Activated naive CD4-positive, alpha-beta T cell treated with Interleukin-2 at 50 U/mL for 16 hours (primary cell): Measurements from ENCODE around the gene TMEM88.

Source experiments
- DNase-seq: peaks from one replicate; pipeline ENCODE4 v3.0.0-alpha.2; 2020

TMEM88 gene

GRCh38 chr17:7833011-7833794 is 21.7 kb upstream of the TMEM88 start:
- DNase-seq, result no peak

- DNase-seq, result peak; percentile 89
Measured at GRCh38 chr17:7833795-7834541, 20.9 kb upstream of the TMEM88 start, which contains the start of gene KDM6B. Gene KDM6B (plus strand): TSS chr17:7834217. CDS start chr17:7845555, 11,338 bp downstream.

- peak; percentile 59 for DNase-seq
Measured at GRCh38 chr17:7834542-7834956, 20.3 kb upstream of the TMEM88 start.

GRCh38 chr17:7834957-7835813 is 19.7 kb upstream of the TMEM88 start:
- peak; percentile 87 for DNase-seq

- peak; percentile 48 for DNase-seq
Measured at GRCh38 chr17:7835814-7836595, 18.9 kb upstream of the TMEM88 start.

- peak; percentile 73 for DNase-seq
Measured at GRCh38 chr17:7836596-7837407, 18.1 kb upstream of the TMEM88 start.

- DNase-seq, result no peak
Measured at GRCh38 chr17:7837408-7838088, 17.3 kb upstream of the TMEM88 start.

- DNase-seq, result no peak
Measured at GRCh38 chr17:7838090-7839075, 16.5 kb upstream of the TMEM88 start.

GRCh38 chr17:7839190-7839875 is 15.5 kb upstream of the TMEM88 start:
- no peak for DNase-seq

- no peak for DNase-seq
Measured at GRCh38 chr17:7839876-7840261, 15.0 kb upstream of the TMEM88 start.

- DNase-seq, result no peak
Measured at GRCh38 chr17:7840441-7840840, 14.4 kb upstream of the TMEM88 start.

GRCh38 chr17:7840875-7841274 is 14.0 kb upstream of the TMEM88 start:
- DNase-seq, result no peak

GRCh38 chr17:7841396-7841914 is 13.4 kb upstream of the TMEM88 start:
- DNase-seq, result peak; percentile 95

- DNase-seq, result peak; percentile 86
Measured at GRCh38 chr17:7841915-7842379, 12.9 kb upstream of the TMEM88 start.

GRCh38 chr17:7842380-7843256 is 12.2 kb upstream of the TMEM88 start:
- DNase-seq, result peak; percentile 99

- DNase-seq, result no peak
Measured at GRCh38 chr17:7843257-7843535, 11.7 kb upstream of the TMEM88 start.

- peak; percentile 92 for DNase-seq
Measured at GRCh38 chr17:7843536-7844291, 11.2 kb upstream of the TMEM88 start.
